Neuron (in vitro differentiated cells): ENCODE results near the gene MGST2.

ENCODE experiments used
- H2AFZ ChIP-seq: one replicate; pipeline ENCODE4 v1.6.1; 2013; ENCODE audit warnings: low read depth, mild to moderate bottlenecking, inconsistent platforms, low read length, moderate library complexity
- H3K27me3 ChIP-seq: one replicate; pipeline ENCODE4 v1.6.1; 2013; ENCODE audit warnings: low read length; ENCODE audit not compliant: insufficient read depth
- H3K36me3 ChIP-seq: one replicate; pipeline ENCODE4 v1.6.1; 2013; ENCODE audit warnings: low read length; ENCODE audit not compliant: insufficient read depth
- H3K4me1 ChIP-seq: one replicate; pipeline ENCODE4 v1.6.1; 2013; ENCODE audit warnings: low read length; ENCODE audit not compliant: insufficient read depth
- H3K4me3 ChIP-seq: 2 replicates; pipeline ENCODE4 v1.5.1; 2013; ENCODE audit warnings: mild to moderate bottlenecking, low read length, moderate library complexity
- H3K9me3 ChIP-seq: one replicate; pipeline ENCODE4 v1.6.1; 2013; ENCODE audit warnings: low read length

The MGST2 gene

DNA sequence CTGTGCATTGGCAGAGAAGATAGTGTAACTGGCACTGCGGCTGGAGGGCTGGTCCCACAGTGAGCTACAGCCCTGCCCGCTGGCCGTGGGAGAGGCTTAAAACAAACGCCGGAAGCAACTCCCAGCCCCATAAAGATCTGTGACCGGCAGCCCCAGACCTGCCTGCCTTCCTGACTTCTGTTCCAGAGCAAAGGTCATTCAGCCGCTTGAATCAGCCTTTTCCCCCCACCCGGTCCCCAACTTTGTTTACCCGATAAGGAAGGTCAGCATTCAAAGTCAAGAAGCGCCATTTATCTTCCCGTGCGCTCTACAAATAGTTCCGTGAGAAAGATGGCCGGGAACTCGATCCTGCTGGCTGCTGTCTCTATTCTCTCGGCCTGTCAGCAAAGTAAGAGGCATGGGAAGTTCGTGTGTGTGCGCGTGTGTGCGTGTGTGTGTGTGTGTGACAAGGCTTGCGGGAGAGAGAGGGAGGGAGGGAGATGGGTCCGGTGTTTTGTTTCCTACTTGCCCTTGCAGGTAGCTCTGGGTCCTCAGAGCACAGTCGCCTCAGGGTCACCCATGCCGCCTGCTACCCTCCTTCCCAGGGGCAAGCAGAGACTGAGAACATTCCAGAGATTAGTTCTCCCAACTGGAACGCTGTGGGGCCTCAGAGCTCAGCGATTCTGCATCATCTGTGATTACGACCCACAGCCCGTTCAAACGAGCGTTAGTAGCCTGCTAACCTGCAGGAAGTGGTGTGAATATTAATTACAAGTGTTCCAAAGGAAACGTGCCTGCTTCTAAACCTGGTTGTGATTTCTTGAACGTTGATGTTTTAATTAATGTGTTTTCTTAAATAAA is at the start of gene MGST2:
TSS of gene MGST2 (plus strand) at position 130 of the 840 bp plus-strand sequence. CDS start at position 331, 201 bp downstream.
- peak within 1 kb of the TSS; percentile 64 for H3K4me3 ChIP-seq
- H3K9me3 ChIP-seq = no peaks in the 10 kb centered on the region
- H3K36me3 ChIP-seq = no peaks in the 10 kb centered on the region
- H3K4me1 ChIP-seq = peaks cover 5% of the 10 kb centered on the region
- H2AFZ ChIP-seq = peak within 1 kb of the TSS; percentile 63
- no peaks in the 10 kb centered on the region for H3K27me3 ChIP-seq

DNA sequence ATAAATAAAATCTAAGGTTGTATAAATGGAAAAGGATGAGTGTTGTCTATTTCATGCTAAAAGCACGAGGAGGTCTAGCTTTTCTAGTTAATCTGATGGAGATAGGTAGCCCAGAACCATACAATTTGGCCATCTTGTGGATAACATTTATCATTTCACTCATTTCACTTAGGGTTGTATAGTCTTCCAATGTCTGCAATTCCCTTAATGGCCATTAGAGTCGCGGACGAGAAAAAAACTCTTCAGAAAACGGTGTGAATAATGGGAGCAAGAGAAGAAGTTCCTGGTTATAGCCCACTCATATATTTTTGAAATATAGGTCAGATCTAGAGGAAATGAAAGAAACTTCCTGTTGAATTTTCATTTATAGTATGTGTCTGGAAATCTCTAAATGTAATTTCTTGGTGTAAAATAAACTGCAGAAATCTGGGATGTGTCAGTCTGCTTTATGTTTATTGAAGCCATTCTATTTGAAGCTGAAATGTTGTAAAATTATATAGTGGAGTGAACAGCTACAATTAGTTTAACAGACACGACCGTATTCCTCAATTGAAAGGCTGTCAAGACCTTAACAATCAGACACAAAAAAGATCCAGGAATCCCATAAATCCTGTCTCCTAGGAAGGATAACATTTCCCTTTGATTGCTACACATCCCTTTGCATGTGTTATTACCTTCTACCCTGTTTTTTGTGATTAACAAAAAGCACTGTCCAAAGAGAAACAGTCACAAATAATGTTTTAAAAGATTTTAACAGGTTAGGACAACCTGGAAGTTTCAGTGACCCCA is 47.7 kb upstream of the MGST2 start:
- no peaks in the 10 kb centered on the region for H3K27me3 ChIP-seq
- no peaks in the 10 kb centered on the region for H3K9me3 ChIP-seq
- peaks cover 4% of the 10 kb centered on the region for H3K4me1 ChIP-seq
- no peak overlapping the region for H3K4me3 ChIP-seq
- no peak overlapping the region for H2AFZ ChIP-seq
- H3K36me3 ChIP-seq = no peaks in the 10 kb centered on the region

DNA sequence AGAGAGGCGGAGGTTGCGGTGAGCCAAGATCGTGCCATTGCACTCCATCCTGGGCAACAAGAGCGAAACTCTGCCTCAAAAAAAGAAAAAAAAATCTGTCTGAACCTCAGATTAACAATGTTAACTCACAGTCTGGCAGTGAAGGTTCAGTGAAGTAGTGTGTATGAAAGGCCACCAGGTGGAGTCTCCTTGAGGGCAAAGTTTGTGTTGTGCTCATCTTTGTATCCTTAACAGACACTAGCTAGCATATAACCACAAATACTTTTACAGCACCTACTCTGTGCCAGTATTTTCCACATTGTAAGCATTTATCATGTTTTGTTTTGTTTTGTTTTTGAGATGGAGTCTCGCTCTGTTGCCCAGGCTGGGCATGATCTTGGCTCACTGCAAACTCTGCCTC is 46.0 kb upstream of the MGST2 start:
- no peak overlapping the region for H2AFZ ChIP-seq
- H3K27me3 ChIP-seq = no peaks in the 10 kb centered on the region
- H3K4me3 ChIP-seq = no peak overlapping the region
- peaks cover 15% of the 10 kb centered on the region for H3K4me1 ChIP-seq
- no peaks in the 10 kb centered on the region for H3K9me3 ChIP-seq
- no peaks in the 10 kb centered on the region for H3K36me3 ChIP-seq

DNA sequence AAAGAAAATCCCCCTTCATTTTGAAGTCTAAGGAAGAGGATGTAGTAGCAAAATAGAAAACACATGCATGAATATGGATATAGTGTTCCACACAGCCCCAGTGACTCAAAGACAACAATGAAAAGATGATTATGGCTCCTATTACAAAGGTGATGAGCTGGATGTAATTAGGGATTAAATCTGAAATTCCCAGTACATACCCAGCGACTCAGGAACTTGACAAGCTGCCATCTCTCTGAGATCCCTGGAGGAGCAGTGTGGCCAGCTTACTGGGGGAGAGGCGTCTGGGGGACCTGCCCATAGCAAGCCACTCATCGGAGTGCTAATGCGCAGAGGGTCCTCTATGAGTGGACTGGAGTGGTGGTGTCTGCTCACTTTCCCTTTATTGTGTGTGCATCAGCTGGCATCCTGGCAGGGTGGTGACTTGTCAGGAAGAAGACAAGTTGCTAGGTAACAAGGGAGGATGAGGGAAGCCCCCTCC is 42.7 kb upstream of the MGST2 start:
- no peak overlapping the region for H3K4me3 ChIP-seq
- peaks cover 17% of the 10 kb centered on the region for H3K4me1 ChIP-seq
- no peaks in the 10 kb centered on the region for H3K27me3 ChIP-seq
- no peaks in the 10 kb centered on the region for H3K9me3 ChIP-seq
- H3K36me3 ChIP-seq = no peaks in the 10 kb centered on the region
- no peak overlapping the region for H2AFZ ChIP-seq

DNA sequence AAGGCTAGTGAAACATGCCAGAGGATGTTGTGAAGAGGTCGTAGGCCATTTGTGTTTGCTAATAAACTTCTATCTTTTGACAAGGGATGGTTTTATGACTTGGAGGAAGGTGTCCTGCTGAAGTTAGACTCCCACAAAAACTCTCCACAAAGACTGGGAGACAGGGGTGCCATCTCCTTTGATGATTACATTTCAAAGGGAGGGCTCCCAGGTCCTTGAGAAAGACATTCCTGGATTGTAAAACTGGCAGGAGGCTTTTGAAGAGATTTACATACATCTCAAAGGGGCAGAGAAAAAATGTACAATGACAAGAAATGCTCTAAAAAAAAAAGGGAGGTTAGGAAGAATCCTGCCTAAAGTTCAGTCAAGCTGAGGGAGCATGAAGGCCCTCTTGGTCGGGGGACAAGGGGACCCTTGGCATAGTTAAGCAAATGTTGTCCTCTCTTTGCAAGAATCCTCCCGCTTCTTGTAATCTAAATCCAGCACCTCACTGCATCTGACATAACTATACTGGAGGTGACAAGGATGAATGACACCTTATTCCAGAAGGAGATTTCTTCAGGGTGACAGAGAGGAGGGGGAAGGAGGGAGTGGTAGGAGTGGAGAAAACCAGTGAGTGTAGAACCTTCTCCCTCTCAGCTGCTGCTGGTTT is 41.1 kb upstream of the MGST2 start:
- Histone ChIP-seq H3K9me3 (no peaks in the 10 kb centered on the region), H3K36me3 (no peaks in the 10 kb centered on the region), H3K27me3 (no peaks in the 10 kb centered on the region), H3K4me3 (no peak overlapping the region), H2AFZ (no peak overlapping the region), H3K4me1 (peaks cover 17% of the 10 kb centered on the region)

DNA sequence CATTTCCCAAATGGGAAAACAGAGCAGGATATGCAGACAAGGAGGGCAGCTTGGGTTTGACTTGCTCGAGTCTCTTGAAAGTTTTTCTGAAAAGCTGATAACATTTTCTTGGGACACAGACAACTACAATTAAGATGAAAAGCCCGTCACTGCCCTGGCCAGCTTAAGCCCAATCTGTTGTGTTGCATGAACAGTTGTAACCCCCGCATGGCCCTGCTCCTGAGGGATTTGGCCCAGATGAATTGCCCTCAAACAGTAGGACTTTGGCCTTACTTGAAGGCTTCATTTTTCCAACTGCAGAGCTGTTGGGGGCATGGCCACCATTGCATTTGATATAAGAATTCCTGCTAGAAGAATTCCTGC is 40.5 kb upstream of the MGST2 start:
- Histone ChIP-seq H3K27me3 (no peaks in the 10 kb centered on the region), H3K9me3 (no peaks in the 10 kb centered on the region), H3K4me3 (no peak overlapping the region), H2AFZ (no peak overlapping the region), H3K4me1 (peaks cover 17% of the 10 kb centered on the region), H3K36me3 (no peaks in the 10 kb centered on the region)

DNA sequence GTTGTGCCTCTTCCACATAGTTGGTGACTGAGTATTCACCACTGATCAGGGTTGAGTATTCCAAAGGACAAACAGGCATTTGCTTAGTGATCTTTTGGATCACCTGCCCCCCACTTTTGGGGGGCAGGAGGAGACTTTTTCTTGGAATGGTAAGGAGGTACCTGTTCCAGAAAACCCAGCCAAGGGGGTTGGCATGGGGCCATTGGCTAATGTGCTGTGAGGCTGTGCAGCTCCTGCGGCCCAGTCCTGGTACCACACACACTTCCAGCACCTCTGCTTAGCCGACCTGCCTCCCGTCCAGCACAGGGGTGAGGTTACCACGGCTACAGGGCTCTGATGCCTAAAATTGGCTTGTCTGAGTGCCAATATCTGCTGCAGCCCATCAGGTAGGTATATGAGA is 40.1 kb upstream of the MGST2 start:
- Histone ChIP-seq H3K4me3 (no peak overlapping the region), H3K9me3 (no peaks in the 10 kb centered on the region), H3K27me3 (no peaks in the 10 kb centered on the region), H3K36me3 (no peaks in the 10 kb centered on the region), H2AFZ (no peak overlapping the region), H3K4me1 (peaks cover 17% of the 10 kb centered on the region)

DNA sequence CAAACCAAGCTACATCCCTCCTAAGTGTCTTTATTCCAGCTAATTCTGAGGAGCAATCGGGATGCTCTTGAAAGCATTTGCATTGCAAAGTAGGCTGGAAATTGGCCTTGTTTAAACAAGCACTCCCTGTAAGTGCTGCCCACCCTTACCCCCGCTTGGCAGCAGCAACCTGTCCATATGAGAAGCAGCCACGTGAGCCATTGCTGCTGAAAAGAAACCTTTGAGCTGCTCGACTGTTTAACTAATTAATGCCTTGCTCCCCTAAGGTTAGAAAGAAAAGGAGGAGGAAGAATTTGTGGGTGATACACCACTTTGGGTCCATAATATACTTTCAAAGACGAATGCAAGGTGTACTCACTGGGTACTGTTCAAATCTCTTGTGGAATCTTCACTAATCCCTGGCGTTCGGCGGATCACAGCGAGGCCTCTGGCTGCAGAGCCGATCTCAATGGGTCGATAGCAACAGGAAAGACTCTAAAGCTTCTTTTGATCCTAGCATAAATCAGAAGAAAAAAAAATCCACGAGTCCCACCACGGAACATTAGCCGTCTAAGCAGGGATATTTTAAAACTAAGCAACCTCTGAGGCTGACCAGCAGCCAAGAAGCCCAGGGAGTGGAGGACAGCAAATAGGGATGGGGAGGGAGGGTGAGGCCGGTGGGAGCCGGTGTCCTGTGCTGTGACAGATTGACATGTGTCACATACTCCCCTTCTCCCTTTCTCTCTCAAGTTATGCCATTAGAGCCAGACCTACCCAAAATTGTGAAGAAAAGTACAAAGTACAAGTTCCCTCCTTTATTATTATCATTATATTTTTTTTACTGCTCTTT is 37.2 kb upstream of the MGST2 start:
- peaks cover 8% of the 10 kb centered on the region for H3K4me1 ChIP-seq
- H3K9me3 ChIP-seq = no peaks in the 10 kb centered on the region
- H3K27me3 ChIP-seq = no peaks in the 10 kb centered on the region
- H3K4me3 ChIP-seq = no peak overlapping the region
- no peaks in the 10 kb centered on the region for H3K36me3 ChIP-seq
- no peak overlapping the region for H2AFZ ChIP-seq

DNA sequence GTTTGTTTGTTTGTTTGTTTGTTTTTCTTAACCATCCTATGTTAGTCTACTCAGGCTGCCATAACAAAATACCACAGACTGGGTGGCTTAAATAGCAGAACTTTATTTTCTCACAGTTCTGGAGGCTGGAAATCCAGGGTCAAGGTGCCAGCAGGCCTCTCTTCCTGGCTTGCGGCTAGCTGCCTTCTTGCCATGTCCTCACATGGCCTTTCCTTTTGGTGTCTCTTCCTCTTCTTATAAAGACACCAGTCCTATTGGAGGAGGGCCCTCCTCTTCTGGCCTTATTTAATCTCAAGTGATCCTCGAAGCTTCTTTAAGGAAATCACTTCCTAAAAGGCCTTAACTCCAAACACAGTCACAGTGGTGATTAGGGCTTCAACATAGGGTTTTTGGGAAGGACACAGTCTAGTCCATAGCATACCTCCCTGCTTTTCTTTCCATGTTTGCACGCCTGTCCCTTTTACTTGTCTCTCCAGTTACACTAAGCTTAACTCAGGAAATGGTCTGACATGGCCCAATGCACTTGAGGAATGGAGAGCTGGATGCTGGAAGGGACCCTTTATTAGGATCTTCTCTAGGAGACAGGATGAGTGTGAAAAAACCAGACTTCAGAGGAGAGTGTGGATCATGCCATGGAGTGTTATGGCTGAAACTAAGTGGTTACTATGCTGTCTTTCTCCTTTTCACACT is 36.0 kb upstream of the MGST2 start:
- Histone ChIP-seq H2AFZ (no peak overlapping the region), H3K9me3 (no peaks in the 10 kb centered on the region)

DNA sequence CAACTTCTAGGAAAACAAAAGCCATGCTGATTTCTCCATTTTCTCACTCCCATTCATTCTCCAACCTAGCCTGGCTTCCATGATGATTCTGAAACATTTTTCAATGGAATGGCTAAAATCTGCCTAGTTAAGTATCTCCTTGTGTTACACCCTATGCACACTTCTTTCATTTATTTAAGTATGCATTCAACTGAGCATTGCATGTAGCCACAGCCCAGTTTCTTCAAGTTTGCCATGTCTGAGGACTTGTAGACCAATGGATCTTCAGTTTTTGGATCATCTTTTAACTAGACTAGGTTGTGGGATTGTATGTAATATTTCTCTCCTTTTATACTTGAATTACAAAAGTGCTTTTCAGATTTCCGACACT is 35.5 kb upstream of the MGST2 start:
- Histone ChIP-seq H3K27me3 (no peaks in the 10 kb centered on the region), H3K36me3 (no peaks in the 10 kb centered on the region), H3K4me3 (no peak overlapping the region), H3K4me1 (no peaks in the 10 kb centered on the region), H3K9me3 (no peaks in the 10 kb centered on the region), H2AFZ (no peak overlapping the region)

More for the DNA sequence above, 36.0 kb upstream of the MGST2 start:
- Histone ChIP-seq H3K36me3 (no peaks in the 10 kb centered on the region), H3K4me1 (peaks cover 3% of the 10 kb centered on the region), H3K4me3 (no peak overlapping the region), H3K27me3 (no peaks in the 10 kb centered on the region)

DNA sequence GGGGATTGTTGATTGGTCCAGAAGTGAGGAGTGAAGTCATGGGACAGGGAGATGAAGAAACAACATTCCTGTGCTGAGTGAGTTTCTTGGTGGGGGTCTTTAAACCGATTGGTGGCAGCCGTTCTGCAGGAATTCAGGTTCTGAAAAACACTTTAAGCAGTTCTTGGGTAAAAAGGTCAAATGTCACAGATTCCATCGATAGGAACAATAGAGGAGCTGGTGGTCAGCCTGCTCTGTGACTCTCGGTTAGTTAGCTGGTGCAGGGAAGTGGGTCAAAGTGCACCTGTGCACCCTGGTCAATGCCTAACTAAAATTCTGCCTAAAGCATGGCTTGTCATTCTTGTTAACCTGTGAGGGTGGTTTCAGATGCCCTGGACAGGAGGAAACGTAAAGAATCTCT is 34.6 kb upstream of the MGST2 start:
- H3K27me3 ChIP-seq = no peaks in the 10 kb centered on the region
- no peak overlapping the region for H2AFZ ChIP-seq
- H3K4me3 ChIP-seq = no peak overlapping the region

DNA sequence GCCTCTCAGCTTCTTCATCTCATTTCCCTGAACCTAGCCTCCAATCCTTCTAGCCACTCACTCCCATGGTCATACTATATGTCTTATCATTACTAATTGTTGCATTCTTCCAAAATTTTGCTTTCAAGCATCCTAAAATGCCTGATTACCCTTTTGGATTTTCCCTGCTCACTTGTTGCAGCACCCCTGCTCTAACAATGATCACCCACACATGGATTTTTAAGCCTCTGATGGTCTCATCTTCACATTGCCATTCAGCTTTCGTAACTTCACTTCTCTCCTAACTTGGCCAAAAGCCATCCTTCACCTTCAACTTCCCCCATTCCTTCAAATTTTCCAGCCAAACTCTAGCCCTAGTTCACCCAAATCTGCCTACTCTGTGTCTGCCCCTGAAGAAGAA is 33.8 kb upstream of the MGST2 start:
- H3K4me3 ChIP-seq = no peak overlapping the region
- no peaks in the 10 kb centered on the region for H3K4me1 ChIP-seq

More for the DNA sequence above, 34.6 kb upstream of the MGST2 start:
- Histone ChIP-seq H3K4me1 (no peaks in the 10 kb centered on the region), H3K36me3 (no peaks in the 10 kb centered on the region), H3K9me3 (no peaks in the 10 kb centered on the region)

More for the DNA sequence above, 33.8 kb upstream of the MGST2 start:
- no peaks in the 10 kb centered on the region for H3K27me3 ChIP-seq
- no peak overlapping the region for H2AFZ ChIP-seq
- H3K36me3 ChIP-seq = no peaks in the 10 kb centered on the region
- no peaks in the 10 kb centered on the region for H3K9me3 ChIP-seq
